NB4 (cell line): Measurements from ENCODE around the gene SMU1.

Source experiments
- MYC ChIP-seq: IDR thresholded peaks from 2 replicates; pipeline ENCODE4 v1.6.1; 2011; ENCODE audit warnings: low read depth, low read length
- POLR2A ChIP-seq: IDR thresholded peaks from 2 replicates; pipeline ENCODE4 v1.6.1; 2011; ENCODE audit warnings: mild to moderate bottlenecking; ENCODE audit not compliant: insufficient read length; ENCODE audit errors: extremely low read depth
- TF ChIP-seq, protein P1 (sequence below): IDR thresholded peaks from 2 replicates; pipeline ENCODE4 v1.6.1; 2011; ENCODE audit warnings: low read depth, low read length
- TF ChIP-seq, protein P2 (sequence below): IDR thresholded peaks from one replicate; pipeline ENCODE4 v1.5.1; 2012; ENCODE audit warnings: low read depth, low read length

DNA sequence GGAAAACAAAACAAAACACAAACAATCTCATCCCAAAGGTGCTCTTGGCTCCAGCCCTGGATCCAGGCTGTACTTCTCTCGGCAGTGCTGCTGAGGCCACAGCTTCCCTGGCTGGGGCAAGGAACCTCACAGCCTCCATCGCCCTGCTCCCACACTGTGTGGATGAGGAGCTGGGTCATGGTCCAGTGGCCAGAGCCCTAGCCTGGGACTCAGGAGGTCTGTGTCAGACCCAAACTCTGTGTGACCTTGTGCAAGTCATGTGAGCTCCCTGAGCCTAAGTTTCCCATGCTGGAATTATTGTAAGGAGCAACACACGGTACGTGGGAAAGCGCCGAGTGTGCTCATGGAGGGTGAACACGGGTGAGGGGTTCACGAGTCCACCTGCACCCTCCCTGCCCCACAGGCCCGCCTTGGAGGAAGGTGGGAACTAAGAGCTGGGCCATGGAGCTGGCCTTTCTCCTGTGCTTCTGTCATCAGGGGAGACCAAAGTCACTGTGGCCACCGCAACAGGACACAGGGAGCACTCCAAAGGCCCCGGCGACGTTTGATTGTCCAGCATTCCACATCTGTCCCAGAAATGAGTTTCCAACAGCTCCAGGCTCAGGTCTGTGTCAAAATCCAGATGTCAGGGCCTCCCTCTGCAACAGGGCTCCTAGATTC lies 26.2 kb upstream of the SMU1 start:
- TF ChIP-seq, protein P1, sequence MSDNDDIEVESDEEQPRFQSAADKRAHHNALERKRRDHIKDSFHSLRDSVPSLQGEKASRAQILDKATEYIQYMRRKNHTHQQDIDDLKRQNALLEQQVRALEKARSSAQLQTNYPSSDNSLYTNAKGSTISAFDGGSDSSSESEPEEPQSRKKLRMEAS = no peak
- no peak for TF ChIP-seq POLR2A
- TF ChIP-seq MYC = no peak
- TF ChIP-seq, protein P2, sequence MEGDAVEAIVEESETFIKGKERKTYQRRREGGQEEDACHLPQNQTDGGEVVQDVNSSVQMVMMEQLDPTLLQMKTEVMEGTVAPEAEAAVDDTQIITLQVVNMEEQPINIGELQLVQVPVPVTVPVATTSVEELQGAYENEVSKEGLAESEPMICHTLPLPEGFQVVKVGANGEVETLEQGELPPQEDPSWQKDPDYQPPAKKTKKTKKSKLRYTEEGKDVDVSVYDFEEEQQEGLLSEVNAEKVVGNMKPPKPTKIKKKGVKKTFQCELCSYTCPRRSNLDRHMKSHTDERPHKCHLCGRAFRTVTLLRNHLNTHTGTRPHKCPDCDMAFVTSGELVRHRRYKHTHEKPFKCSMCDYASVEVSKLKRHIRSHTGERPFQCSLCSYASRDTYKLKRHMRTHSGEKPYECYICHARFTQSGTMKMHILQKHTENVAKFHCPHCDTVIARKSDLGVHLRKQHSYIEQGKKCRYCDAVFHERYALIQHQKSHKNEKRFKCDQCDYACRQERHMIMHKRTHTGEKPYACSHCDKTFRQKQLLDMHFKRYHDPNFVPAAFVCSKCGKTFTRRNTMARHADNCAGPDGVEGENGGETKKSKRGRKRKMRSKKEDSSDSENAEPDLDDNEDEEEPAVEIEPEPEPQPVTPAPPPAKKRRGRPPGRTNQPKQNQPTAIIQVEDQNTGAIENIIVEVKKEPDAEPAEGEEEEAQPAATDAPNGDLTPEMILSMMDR = no peak
